Testis (tissue), 2 donors: ENCODE results near the gene GPR158.

Experiments used
- CTCF ChIP-seq, 3 experiments: fragments of 450-650 bp in 2 of 3; fragments of 200-600 bp in 1 of 3; sonication (generic) in 1 of 3; IDR thresholded peaks; one replicate each; pipeline ENCODE4 v1.5.1; 2016 to 2019; ENCODE audit warnings: antibody characterized with exemption in 3 of 3, mild to moderate bottlenecking in 2 of 3, moderate library complexity in 1 of 3
- POLR2A ChIP-seq: fragments of 450-650 bp; IDR thresholded peaks from one replicate; pipeline ENCODE4 v1.6.1; 2017; ENCODE audit warnings: antibody characterized with exemption, mild to moderate bottlenecking, moderate library complexity

GRCh38 chr10:25453619-25454018 is 278.8 kb downstream of the GPR158 start:
- no peak for TF ChIP-seq CTCF (IDR thresholded peaks at IDR 0.05)
- TF ChIP-seq POLR2A, result no peak
